Left renal pelvis (tissue), 4 donors: ENCODE data around the gene KCNIP4. TPM values are rescaled to one million over a fixed set of nuclear protein-coding genes. Genes with fewer than 3 reads are reported as not detected.
A peak's percentile ranks its signal among the peaks of the same experiment; 100 is the strongest.

Experiments used
- DNase-seq, 4 donors: peaks; one replicate each; pipeline ENCODE4 v3.0.0-alpha.2; 2013; ENCODE audit warnings: low read depth in 4 of 4, low spot score in 3 of 4
- polyA plus RNA-seq, 4 donors: library from polyadenylated mRNA; unstranded; fragments of 120-200 nt; gene quantifications; one replicate each; pipeline ENCODE4 v1.2.1, GENCODE V29; 2013; ENCODE audit not compliant: insufficient read length in 4 of 4

The KCNIP4 gene
- polyA plus RNA-seq, 4 donors = 12.1 to 21.9 (median 16.0) TPM

DNA sequence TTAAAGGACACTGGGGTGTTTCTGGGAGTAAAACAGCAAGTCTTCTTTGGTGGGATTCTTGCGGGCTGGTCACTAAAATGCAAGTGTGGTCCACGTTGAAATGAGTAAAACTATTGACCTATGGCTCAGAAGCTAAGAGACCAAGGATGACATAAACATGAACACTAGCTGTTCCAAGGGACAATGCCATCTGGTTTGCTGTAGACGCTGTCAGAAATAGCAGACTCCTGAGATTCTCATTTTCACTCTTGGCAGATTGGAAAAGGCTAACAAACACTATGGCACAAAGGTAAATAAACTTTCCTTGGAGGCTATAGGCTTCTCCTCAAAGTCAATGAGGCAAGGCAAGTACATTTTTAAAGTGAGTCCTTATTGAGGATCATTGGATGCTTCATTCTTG is 343.6 kb downstream of the KCNIP4 start:
- no peak for DNase-seq

GRCh38 chr4:21596521-21596920 is 352.1 kb downstream of the KCNIP4 start:
- DNase-seq = no peak

GRCh38 chr4:21593671-21594001 is 354.9 kb downstream of the KCNIP4 start:
- DNase-seq = no peak

GRCh38 chr4:21592970-21593670 is 355.5 kb downstream of the KCNIP4 start:
- DNase-seq = no peak

GRCh38 chr4:21577056-21577455 is 371.5 kb downstream of the KCNIP4 start:
- DNase-seq = no peak

- DNase-seq = no peak
Measured at GRCh38 chr4:21571100-21571499, 377.5 kb downstream of the KCNIP4 start.

- DNase-seq = no peak
Measured at GRCh38 chr4:21569638-21570037, 378.9 kb downstream of the KCNIP4 start.

GRCh38 chr4:21555083-21555482 is 393.5 kb downstream of the KCNIP4 start:
- DNase-seq = no peak

DNA sequence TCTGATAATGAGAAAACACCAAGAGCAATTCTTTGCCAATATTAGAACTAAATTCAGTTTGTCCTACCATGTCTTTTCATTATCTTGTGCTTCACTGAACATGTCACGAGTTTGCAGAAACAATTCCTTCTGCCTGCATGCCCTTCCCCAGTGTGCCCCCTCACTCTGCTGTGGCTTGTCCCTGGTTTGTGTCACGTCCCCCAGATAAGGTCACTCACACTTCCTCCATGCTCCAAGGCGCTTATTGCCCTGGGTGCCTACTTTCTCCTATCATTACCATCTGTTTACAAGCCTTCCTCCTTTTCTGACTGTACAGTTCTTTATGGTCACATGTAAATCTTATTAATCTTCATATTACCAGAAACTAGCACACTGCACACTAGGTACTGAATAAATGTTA is 394.1 kb downstream of the KCNIP4 start:
- DNase-seq = no peak

DNA sequence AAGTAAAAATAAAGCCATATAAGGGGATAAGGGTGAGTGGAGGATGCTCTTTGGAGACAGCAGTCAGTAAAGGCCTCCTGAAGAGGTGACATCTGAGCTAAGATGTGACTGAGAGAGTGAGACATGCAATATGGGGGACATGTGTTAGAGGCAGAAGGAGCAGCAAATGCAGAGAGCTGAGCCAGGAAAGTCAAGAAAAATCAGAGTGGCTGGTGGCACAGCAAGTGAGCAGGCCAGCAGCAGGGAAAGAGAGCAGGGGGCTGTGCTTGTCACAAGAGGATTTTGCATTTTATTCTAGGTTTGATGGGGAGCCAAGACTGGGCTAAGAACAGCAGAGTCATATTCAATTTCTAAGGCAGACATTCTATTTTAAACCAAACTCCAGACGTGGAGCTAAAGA is 394.5 kb downstream of the KCNIP4 start:
- no peak for DNase-seq

- no peak for DNase-seq
Measured at GRCh38 chr4:21552455-21552854, 396.1 kb downstream of the KCNIP4 start.

DNA sequence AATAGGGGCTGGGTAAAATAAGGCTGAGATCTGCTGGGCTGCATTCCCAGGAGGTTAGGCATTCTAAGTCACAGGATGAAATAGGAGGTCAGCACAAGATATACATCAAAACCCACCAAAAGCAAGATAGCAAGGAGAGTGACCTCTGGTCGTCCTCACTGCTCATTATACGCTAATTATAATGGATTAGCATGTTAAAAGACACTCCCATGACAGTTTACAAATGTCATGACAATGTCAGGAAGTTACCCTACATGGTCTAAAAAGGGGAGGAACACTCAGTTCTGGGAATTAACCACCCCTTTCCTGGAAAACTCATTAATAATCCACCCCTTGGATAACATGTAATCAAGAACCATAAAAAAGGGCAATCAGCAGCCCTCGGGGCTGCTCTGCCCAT is 403.6 kb downstream of the KCNIP4 start:
- DNase-seq = no peak

DNA sequence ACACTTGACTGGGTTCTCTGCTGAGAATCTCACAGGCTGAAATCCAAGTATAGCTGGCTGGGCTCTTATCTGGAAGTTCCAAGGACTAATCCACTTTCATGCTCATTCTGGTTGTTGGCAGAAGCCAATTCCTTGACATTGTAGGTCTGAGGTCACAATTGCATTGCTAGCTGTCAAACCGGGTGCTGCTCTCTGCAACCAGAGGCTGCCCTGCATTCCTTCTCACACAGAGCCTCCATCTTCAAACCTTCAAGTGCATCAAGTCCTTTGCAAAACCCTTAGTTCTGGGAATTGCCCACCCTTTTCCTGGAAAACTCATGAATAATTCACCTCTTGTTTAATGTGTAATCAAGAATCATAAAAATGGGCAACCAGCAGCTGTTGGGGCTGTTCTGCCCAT is 404.2 kb downstream of the KCNIP4 start:
- peak in 2 of 4 donors; percentile 12 to 34 for DNase-seq

- no peak for DNase-seq
Measured at GRCh38 chr4:21543514-21543913, 405.1 kb downstream of the KCNIP4 start.

- DNase-seq = no peak
Measured at GRCh38 chr4:21535898-21536297, 412.7 kb downstream of the KCNIP4 start.

GRCh38 chr4:21531048-21531447 is 417.5 kb downstream of the KCNIP4 start:
- DNase-seq = no peak

DNA sequence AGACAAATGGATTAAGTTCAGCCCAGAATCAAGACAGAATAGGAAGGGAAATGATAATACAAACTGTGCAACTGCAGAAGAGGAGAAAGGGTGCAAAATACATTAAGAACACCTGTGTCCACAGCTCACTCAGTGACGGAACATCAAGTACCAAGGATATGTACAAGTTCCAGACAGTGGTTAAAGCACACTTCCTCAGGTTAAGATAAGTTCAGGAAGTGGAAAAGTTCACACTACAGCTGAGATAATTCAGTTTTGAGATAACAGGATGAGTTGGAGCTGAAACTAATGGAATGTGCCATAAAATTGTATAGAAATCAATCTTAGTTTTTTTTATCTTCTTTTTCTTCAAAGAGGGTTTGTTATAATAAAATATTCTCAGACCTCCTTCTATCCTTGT is 419.4 kb downstream of the KCNIP4 start:
- no peak for DNase-seq

DNA sequence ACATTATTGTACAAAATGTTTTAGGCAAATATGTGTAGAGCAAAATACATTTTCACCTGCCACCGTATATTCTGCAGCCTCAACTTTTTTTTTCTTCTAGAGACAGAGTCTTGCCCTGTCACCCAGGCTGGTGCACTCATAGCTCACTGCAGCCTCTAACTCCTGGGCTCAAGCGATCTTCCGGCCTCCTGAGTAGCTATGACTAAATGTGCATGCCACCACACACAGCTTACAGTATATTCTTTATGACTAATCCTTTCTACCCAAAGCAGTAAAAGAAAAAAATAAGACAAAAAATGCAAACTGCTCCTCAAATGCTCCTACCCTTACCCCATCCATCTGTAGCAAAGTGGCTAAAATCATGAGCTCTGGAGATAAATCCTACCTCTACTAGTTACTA is 426.3 kb downstream of the KCNIP4 start:
- DNase-seq = no peak

GRCh38 chr4:21517126-21517859 is 431.3 kb downstream of the KCNIP4 start:
- DNase-seq = no peak

DNA sequence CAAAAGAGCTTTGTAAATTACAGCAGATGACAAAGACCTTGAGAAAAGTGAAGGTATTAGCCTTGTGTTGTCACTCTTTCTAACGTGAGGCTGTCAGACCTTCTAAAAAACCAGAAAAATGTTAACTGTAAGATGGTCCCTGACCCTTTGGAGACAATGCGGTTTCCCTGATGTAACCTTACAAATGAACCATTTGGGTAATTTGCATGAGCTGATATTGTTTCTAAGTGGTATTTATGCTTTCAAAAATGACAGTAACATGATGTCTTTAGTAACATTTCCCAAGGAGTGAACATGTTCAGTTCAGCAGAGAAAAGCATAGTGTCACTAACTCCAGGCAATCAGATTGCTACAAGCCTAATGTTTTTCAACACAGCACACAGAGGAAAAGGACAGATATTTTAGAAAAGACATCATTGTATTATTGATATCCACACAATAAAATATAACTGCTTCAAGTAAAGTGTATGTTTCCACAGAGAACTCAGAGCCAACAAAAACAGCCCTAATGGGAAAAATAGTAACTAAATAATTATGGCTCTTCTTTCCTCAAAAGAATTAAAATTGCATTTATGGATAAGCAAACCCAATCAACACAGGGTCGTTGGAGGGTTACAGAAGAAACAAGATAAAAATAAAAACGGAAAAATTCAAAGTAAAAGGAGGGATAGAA is 434.4 kb downstream of the KCNIP4 start:
- no peak for DNase-seq

DNA sequence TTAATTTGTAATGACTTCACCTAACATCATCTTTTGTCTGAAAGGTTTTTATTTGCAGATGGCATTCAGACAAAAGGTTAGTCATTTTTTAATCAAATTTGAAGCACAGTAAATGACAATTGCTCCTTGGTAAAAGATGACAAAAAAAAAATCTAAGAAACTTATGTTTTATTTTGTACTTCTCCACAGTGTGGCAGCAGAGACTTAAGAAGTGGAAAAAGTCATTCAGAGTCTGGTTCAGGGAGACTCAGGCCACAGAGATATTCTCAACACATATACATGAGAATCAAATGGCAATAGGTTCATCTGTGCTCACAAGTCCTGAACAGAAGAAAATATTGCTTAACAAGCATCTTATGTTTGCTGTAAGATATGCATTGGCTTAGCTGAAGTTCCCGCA is 436.2 kb downstream of the KCNIP4 start:
- DNase-seq = peak in 2 of 4 donors; percentile 24 to 29

GRCh38 chr4:21507439-21507838 is 441.1 kb downstream of the KCNIP4 start:
- no peak for DNase-seq
